GM10266 (cell line): ENCODE measurements around the gene NCAPH2.

Experiments used
- DNase-seq: peaks from one replicate; pipeline ENCODE4 v3.0.0; 2012; ENCODE audit errors: extremely low spot score
- CTCF ChIP-seq: IDR thresholded peaks from 2 replicates; pipeline ENCODE4 v1.5.1; 2012; ENCODE audit warnings: mild to moderate bottlenecking, low read depth; ENCODE audit not compliant: control insufficient read depth, insufficient read depth; ENCODE audit errors: missing control alignments

NCAPH2 gene

GRCh38 chr22:50563413-50564160 is 55.6 kb downstream of the NCAPH2 start:
- TF ChIP-seq CTCF, result no peak
- DNase-seq, result no peak

GRCh38 chr22:50564289-50564688 is 56.3 kb downstream of the NCAPH2 start:
- no peak for TF ChIP-seq CTCF
- DNase-seq, result no peak

GRCh38 chr22:50567721-50568252 is 59.8 kb downstream of the NCAPH2 start:
- no peak for TF ChIP-seq CTCF
- no peak for DNase-seq

GRCh38 chr22:50568626-50569025 is 60.6 kb downstream of the NCAPH2 start:
- TF ChIP-seq CTCF, result no peak
- no peak for DNase-seq

- no peak for DNase-seq
- TF ChIP-seq CTCF, result no peak
Measured at GRCh38 chr22:50569041-50569459, 61.0 kb downstream of the NCAPH2 start.

- DNase-seq, result no peak
- no peak for TF ChIP-seq CTCF
Measured at GRCh38 chr22:50569896-50570535, 62.0 kb downstream of the NCAPH2 start.

GRCh38 chr22:50570861-50571260 is 62.8 kb downstream of the NCAPH2 start:
- no peak for DNase-seq
- no peak for TF ChIP-seq CTCF
